ENCODE measurements around the gene NQO2.

The NQO2 gene, protein sequence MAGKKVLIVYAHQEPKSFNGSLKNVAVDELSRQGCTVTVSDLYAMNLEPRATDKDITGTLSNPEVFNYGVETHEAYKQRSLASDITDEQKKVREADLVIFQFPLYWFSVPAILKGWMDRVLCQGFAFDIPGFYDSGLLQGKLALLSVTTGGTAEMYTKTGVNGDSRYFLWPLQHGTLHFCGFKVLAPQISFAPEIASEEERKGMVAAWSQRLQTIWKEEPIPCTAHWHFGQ

DNA sequence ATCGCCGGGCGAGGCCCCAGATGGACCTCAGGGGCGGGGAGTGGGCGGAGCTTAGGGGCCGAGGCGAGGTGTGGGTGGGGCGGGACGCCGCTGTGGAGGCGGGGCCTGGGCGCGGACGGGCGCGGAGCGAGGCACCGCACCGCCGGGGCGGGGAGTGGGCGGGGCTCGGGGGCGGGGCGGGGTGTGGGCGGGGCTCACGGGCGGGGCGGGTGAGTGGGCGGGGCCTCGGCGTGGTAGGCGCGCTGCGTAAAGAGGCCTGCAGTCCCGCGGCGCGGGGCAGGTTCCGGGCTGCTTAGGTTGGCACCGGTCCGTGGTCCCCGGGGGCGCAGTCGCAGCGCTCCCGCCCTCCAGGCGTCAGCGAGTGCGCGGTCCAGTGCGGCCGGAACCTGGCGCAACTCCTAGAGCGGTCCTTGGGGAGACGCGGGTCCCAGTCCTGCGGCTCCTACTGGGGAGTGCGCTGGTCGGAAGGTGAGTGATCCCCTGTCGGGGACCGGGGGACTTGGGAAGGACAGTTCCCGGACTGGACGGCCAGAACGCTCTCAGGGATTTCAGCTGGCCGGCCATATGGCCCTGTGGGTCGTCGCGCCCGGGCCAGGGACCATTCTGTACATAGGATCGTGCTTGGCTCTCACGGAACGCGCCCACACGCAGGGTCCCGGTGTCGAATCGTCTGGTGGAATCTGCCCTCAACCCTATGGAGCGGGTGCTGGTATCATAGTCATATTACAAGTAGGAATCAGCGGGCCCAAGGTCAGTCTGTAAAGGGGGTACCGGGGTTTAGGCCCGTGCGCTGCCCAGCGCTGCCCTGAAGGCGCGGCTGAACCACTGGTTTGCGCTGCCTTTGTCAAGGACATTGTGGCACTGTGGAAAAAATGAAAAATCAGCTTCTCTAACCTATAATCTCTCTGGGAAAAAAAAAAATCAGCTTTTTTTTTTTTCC, at the start of gene NQO2:
TSS of gene NQO2 (plus strand) at position 277 of the 940 bp plus-strand sequence. CDS start 6,659 bp downstream, outside the sequence.
- DNase-seq (ENCODE audit: insufficient read length, low spot score) (peak; percentile 90), FAIRE-seq (no peak)
- TF ChIP-seq, protein P1, sequence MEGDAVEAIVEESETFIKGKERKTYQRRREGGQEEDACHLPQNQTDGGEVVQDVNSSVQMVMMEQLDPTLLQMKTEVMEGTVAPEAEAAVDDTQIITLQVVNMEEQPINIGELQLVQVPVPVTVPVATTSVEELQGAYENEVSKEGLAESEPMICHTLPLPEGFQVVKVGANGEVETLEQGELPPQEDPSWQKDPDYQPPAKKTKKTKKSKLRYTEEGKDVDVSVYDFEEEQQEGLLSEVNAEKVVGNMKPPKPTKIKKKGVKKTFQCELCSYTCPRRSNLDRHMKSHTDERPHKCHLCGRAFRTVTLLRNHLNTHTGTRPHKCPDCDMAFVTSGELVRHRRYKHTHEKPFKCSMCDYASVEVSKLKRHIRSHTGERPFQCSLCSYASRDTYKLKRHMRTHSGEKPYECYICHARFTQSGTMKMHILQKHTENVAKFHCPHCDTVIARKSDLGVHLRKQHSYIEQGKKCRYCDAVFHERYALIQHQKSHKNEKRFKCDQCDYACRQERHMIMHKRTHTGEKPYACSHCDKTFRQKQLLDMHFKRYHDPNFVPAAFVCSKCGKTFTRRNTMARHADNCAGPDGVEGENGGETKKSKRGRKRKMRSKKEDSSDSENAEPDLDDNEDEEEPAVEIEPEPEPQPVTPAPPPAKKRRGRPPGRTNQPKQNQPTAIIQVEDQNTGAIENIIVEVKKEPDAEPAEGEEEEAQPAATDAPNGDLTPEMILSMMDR (IDR thresholded peaks at IDR 0.05; ENCODE audit: insufficient read depth, missing control alignments) = no peak

DNA sequence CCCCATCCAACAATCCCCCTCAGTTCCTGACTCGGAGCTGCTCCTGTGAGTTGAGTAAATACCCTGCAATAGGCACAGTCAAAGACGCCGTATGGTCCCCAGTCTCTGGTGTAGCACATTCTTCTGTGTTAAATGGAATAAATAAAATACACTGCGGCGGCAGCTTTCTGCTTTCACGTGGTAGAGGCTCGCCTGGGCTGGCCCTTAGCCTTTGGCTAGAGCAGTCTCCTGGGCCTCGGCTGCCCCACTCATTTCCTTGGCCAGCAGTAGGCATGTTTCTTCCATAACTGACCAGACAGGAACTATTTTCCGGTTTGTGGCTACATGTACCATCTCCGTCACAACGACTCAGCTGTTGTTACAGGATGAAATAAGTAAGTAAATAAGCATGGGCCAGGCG, 49.0 kb upstream of the NQO2 start:
- no peak for DNase-seq (ENCODE audit: insufficient read length, low spot score)
- TF ChIP-seq, protein P1 (IDR thresholded peaks at IDR 0.05; ENCODE audit: insufficient read depth, missing control alignments) = no peak
- FAIRE-seq = no peak

DNA sequence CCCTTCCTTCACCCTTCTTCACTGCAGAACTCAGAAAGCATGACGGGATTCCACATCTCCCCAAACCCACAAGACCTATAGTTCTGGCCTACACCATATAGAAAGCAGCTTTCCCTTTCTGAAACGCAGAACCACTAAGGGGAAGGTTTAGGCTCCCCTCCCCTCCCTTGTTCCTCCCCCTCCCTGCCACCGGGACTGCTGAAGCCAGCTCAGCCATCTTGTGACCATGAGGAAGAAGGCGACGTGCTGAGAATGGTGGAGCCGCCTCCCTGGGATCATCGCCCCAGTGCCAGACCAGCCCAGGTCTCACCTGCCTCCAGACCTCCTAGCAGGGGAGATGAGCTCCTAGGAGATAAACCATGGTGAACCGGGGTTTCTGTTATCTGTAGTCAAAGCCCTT, 48.0 kb upstream of the NQO2 start:
- TF ChIP-seq, protein P1 (IDR thresholded peaks at IDR 0.05; ENCODE audit: insufficient read depth, missing control alignments) = no peak
- no peak for DNase-seq (ENCODE audit: insufficient read length, low spot score)
- FAIRE-seq = no peak

DNA sequence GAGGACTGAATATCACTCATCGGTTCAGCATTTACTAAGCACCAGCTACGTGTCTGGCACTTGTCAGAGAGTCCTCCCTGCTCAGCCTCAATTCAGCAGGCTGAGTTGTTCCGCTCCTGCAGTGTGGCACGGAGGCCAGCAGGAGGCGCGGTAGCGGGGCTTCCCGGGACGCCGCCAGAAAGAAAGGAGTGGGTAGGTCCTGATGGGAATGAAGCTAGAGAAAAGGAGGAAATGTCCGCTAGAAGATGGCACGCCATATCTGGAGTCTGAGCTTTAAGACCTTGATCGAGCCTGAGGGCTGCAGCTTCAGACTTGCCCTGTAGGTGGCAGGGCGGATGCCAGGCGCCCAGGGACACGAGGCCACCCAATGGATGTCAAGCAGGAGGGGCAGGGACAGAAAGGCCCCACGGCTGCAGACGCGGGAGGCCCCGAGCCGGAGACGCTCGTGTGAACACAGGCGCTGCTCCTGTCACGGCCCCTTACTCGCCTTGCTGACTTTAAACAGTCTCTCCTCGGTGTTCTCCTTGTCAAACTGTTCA, 47.1 kb upstream of the NQO2 start:
- TF ChIP-seq, protein P1 (IDR thresholded peaks at IDR 0.05; ENCODE audit: insufficient read depth, missing control alignments) = peak; percentile 57
- no peak for FAIRE-seq

DNA sequence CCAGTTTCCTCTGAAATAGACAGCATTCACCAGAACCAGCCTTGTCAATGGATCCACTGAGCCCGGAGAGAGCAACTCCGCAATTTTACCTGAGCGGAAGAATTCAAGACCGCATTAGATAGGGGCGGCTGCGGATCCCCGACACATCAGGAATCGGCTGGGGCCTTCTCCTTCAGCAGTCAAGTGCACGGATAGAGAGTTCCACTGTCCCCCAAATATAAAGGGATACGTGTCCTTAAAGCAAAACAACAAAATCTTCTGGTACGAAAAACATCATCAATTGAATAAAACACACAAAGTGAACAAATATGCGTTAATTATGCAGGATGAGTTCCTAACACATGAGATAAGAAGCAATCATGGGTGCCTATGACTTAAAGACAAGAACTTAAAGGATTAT, 46.6 kb upstream of the NQO2 start:
- FAIRE-seq (no peak), DNase-seq (ENCODE audit: insufficient read length, low spot score) (no peak)
- TF ChIP-seq, protein P1 (IDR thresholded peaks at IDR 0.05; ENCODE audit: insufficient read depth, missing control alignments) = no peak

More for the DNA sequence above, 47.1 kb upstream of the NQO2 start:
- peak; percentile 60 for DNase-seq (ENCODE audit: insufficient read length, low spot score)

DNA sequence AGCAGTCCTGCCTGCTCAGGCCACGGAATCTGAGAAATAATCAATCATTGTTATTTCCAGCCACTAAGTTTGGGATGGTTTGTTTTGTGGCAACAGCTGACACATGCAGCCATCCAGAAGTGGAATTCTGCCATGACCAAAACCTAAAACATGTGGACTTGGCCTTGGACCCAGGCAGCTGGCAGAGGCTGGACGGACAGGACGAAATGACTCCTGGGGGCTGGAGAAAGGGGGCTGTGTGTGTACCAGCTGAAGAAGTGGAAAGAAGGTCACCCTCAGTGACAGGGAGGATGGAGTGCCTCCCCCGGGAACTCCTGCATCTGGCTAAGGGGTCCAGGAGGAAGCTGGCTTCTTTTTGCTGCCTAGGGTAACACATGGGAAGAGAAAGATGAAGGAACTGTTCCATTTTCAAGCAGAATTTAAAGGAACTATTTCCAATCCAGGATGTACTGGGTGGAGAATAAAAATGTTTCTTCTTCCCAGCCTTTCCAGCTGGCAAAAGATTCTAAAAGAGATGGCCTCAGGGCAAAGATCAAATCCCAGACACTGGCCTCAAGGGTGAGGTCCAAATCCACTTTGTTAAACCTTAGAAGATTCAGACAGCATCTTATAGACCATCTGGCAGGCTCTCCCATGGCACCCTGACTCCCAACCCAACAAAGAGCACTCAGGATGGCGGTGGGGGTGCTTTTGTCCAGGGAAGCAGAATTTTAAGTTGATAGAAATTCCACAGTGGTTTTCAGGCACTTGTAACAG, 42.6 kb upstream of the NQO2 start:
- TF ChIP-seq, protein P1 (IDR thresholded peaks at IDR 0.05; ENCODE audit: insufficient read depth, missing control alignments) = no peak
- FAIRE-seq (no peak), DNase-seq (ENCODE audit: insufficient read length, low spot score) (no peak)
